Psoas muscle (tissue), 8 donors: ENCODE data around the gene NKPD1. TPM values are rescaled to one million over a fixed set of nuclear protein-coding genes. Genes with fewer than 3 reads are reported as not detected.

ENCODE experiments used
- ATAC-seq, 4 donors: fragments of 200-7000 bp; cut with Tn5 transposase; one replicate each; pipeline ENCODE4 v1.9.1; 2020; ENCODE audit warnings: moderate library complexity in 3 of 4, mild to moderate bottlenecking in 2 of 4
- DNase-seq, 2 donors: peaks; one replicate each; pipeline ENCODE4 v3.0.0-alpha.2; 2020
- H3K27ac ChIP-seq: fragments of 200-600 bp; one replicate; pipeline ENCODE4 v1.8.0; 2022
- H3K27me3 ChIP-seq, 3 donors: fragments of 200-600 bp in 1 of 3; one replicate each; pipeline versions ENCODE4 v1.6.1 to v1.8.0; 2013 to 2022; ENCODE audit warnings: low read length in 2 of 3, mild to moderate bottlenecking in 2 of 3, moderate library complexity in 1 of 3; ENCODE audit not compliant: insufficient read depth in 3 of 3
- H3K36me3 ChIP-seq, 2 donors: fragments of 200-600 bp in 1 of 2; one replicate each; pipeline versions ENCODE4 v1.6.1 to v1.8.0; 2013 to 2022; ENCODE audit warnings: low read depth in 1 of 2, mild to moderate bottlenecking in 1 of 2, moderate library complexity in 1 of 2; ENCODE audit not compliant: insufficient read depth in 1 of 2
- H3K4me1 ChIP-seq: fragments of 200-600 bp; one replicate; pipeline ENCODE4 v1.8.0; 2022
- H3K4me3 ChIP-seq: fragments of 200-600 bp; one replicate; pipeline ENCODE4 v1.8.0; 2022; ENCODE audit warnings: mild to moderate bottlenecking
- H3K9me3 ChIP-seq: fragments of 200-600 bp; one replicate; pipeline ENCODE4 v1.8.0; 2022
- WGBS, 3 donors: extraction: QIAGEN DNeasy Blood & Tissue Kit; methylation state at CpG; one replicate each; pipeline versions ENCODE4 v1.1.6 to v1.1.7; 2013; 5-methylcytosine and 5-hydroxymethylcytosine counted together
- intact Hi-C, 2 donors: fragments of 100-400 bp; cut with DNase I; formaldehyde crosslinking; loops; one replicate each; pipeline versions ENCODE4 v1.11.0 to v1.14.2; 2022
- long read RNA-seq, 2 donors: library from polyadenylated mRNA; unstranded; transcript quantifications; one replicate each; pipeline ENCODE4 v2.0.0, GENCODE V29; 2021
- polyA plus RNA-seq, 3 donors: library from polyadenylated mRNA; stranded (reverse); fragments of 200-250 nt; gene quantifications; one replicate each; pipeline ENCODE4 v1.2.3, GENCODE V29; 2013
- total RNA-seq, 4 donors: library from RNA; stranded (reverse); fragmentation: NEBNext Ultra II Directional in 2 of 4; extraction: Animal tissue kit (Norgen Biotek cat#: 25700) in 2 of 4; gene quantifications; one replicate each; pipeline versions ENCODE4 v1.2.1 to v1.2.4, GENCODE V29; 2021 to 2023
- TF ChIP-seq, protein P1 (sequence below): fragments of 200-600 bp; IDR thresholded peaks from one replicate; pipeline ENCODE4 v1.8.0; 2022; ENCODE audit warnings: antibody characterized with exemption
- donor health status: healthy with polysubstance abuse.
- donor health status: DM: no; HTN: no; CAD: no; lungs with moderate emphysema.
- donor health status: Bipolar disorder and iron deficiency.
- donor health status: healthy.
- donor health status: DM: yes; HTN: yes; CAD: no.
- donor health status: DM: no; HTN: no; CAD: no.
- donor health status: DM: no; HTN: no; CAD: no.
- donor health status: DM: yes; HTN: yes; CAD: no.

The NKPD1 gene, protein sequence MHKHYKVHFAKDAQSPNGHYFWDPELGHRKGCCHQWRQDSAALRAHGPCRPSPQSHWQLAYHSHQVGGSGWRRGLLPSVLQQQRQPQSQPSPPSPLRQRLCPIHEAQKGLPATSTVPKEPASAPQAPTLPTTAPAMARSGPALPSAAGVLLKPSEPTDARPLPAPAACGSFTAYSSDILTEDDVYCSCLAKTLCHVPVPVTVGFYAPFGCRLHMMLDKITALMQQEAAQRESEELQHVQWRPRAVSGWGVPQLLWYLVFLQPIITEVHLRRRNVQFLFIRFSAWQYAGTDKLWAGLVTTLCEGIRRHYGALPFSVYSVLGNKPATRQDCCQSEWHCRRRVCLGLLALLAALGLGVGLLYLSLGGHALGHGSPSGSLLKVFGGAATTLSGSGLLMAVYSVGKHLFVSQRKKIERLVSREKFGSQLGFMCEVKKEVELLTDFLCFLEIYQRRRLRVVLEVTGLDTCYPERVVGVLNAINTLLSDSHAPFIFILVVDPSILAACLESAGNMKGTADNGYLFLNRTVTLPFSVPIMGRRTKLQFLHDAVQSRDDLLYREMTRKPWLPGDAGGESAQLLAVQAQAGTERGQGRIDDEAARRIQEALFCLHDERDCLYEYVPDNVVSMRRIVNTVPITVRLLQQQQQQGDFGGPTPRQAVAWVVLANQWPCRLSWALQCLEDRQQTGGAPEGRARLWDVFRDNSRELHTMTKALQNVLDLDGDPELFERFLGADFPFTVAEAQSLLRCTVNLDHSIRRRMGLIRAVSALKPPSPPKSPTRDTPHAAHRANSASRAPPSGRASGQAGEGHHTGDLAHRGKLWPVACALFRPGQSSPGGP
- total RNA-seq (under 1 TPM in 3 of 4 donors, not detected in 1; 0.06 to 0.09 (median 0.08) TPM), polyA plus RNA-seq (under 1 TPM in 2 of 3 donors, not detected in 1; 0.08 to 0.18 TPM)
- long read RNA-seq, donor 1 = 0 reads
- long read RNA-seq, donor 2 = 0 reads

DNA sequence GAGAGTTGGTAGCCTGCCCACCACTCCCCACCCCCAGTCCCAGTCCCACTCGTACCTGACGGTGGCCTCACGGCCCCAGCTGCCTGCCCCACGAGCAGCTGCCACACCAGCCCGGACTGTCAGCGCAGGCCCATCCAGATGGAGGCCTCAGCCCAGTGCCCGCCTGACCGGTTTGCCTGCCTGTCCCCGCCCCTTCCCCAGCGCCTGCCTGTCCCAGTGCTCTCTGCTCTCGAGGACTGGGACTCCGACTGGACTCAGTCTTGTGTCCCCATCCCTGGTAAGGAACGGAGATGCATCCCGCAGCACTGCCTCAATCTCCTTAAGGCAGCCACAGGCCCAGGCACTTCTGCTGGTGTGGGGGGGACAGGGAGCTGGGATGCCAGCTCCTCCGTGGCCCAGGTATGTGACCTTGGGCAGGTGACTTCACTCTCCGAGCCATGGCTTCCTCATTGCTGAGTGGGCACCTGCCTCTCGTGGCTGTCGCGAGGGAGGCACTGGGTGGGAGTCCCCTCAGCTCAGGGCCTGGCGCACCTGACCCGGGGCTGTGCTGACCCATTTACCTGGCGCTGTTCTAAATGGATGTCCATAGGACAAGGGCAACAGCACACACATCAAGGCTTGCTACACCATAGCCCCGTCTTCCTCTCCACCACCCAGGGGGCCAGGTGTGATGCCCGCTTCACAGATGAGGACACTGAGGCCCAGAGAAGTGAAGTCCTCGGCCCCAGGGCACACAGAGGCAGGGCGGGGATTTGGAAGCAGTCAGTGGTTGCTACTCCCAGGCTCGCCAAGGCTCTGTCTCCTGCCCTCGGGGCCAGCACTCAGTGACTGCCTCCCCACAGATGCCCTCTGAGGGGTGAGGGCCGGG lies at the start of gene NKPD1:
NKPD1 (minus strand) TSS at position 113 of the 868 bp plus-strand sequence. CDS start 832 bp downstream, outside the sequence.
- Histone ChIP-seq H3K4me1 (no peaks in the 10 kb centered on the region), H3K27me3 (peaks cover 0 to 27% (median 3%) of the 10 kb centered on the region in 3 donors), H3K9me3 (no peaks in the 10 kb centered on the region), H3K36me3 (no peaks in the 10 kb centered on the region), H3K27ac (no peak within 1 kb of the TSS), H3K4me3 (no peak within 1 kb of the TSS)
- DNase-seq = no peak
- intact Hi-C loops = loop anchor here in 1 of 2 donors (5.0 kb wide), 1 partner anchor 86 kb away; the partner anchor contains the start of gene EXOC3L2
- ATAC-seq = peak in 2 of 4 donors; percentile 11 to 22
- TF ChIP-seq, protein P1, sequence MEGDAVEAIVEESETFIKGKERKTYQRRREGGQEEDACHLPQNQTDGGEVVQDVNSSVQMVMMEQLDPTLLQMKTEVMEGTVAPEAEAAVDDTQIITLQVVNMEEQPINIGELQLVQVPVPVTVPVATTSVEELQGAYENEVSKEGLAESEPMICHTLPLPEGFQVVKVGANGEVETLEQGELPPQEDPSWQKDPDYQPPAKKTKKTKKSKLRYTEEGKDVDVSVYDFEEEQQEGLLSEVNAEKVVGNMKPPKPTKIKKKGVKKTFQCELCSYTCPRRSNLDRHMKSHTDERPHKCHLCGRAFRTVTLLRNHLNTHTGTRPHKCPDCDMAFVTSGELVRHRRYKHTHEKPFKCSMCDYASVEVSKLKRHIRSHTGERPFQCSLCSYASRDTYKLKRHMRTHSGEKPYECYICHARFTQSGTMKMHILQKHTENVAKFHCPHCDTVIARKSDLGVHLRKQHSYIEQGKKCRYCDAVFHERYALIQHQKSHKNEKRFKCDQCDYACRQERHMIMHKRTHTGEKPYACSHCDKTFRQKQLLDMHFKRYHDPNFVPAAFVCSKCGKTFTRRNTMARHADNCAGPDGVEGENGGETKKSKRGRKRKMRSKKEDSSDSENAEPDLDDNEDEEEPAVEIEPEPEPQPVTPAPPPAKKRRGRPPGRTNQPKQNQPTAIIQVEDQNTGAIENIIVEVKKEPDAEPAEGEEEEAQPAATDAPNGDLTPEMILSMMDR = no peak
- WGBS, 3 donors = 35 to 46% (median 40%) methylated on average over 23 to 29 of the region's 29 CpGs

DNA sequence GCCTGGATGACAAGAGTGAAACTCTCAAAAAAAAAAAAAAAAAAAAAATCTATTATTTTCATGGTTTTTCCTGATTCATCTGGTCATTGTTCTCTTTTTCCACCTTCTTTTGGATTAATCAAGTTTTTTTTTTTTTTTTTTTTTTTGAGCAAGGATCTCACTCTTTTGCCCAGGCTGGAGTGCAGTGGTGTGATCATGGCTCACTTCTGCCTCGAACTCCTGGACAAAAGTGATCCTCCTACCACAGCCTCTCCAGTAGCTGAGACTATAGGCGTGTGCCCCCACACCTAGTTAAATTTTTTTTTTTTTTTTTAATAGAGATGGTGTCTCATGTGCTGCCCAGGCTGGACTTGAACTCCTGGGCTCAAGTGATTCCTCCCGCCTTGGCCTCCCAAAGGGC lies 45.5 kb upstream of the NKPD1 start:
- ATAC-seq (no peak), DNase-seq (no peak)
- no peak overlapping the region for H3K27ac ChIP-seq
- H3K4me1 ChIP-seq = no peaks in the 10 kb centered on the region
- H3K9me3 ChIP-seq = no peaks in the 10 kb centered on the region
- H3K4me3 ChIP-seq = no peak overlapping the region
- no peaks in the 10 kb centered on the region for H3K36me3 ChIP-seq
- intact Hi-C loops = loop anchor here in 1 of 2 donors (10.0 kb wide), 1 partner anchor 128 kb away; no protein-coding TSS in a partner anchor
- 83 to 92% (median 87%) methylated on average over 3 of the region's 3 CpGs for WGBS, 3 donors
- TF ChIP-seq, protein P1 = no peak
- no peaks in the 10 kb centered on the region for H3K27me3 ChIP-seq

DNA sequence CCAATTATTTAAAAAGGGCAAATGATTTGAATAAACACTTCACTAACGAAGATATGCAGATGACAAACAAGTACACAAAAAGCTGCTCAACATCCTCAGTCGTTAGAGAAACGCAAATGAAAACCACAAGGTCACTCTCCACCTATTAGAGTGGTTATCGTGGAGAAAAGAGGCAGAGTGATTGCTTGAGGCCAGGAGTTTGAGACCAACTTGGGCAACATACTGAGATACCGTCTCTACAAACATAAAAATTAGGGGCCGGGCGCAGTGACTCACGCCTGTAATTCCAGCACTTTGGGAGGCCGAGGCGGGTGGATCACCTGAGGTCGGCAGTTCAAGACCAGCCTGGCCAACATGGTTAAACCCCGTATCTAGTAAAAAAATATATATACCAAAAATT lies 45.0 kb upstream of the NKPD1 start:
- WGBS, 3 donors = 80 to 85% (median 83%) methylated on average over 12 of the region's 12 CpGs
- H3K27me3 ChIP-seq = no peaks in the 10 kb centered on the region
- no peak for ATAC-seq

More for the DNA sequence above, 45.0 kb upstream of the NKPD1 start:
- no peak for DNase-seq
- H3K27ac ChIP-seq = no peak overlapping the region
- intact Hi-C loops = loop anchor here in 1 of 2 donors (10.0 kb wide), 1 partner anchor 129 kb away; no protein-coding TSS in a partner anchor
- no peaks in the 10 kb centered on the region for H3K36me3 ChIP-seq
- H3K4me1 ChIP-seq = no peaks in the 10 kb centered on the region
- no peak overlapping the region for H3K4me3 ChIP-seq
- no peaks in the 10 kb centered on the region for H3K9me3 ChIP-seq
- TF ChIP-seq, protein P1 = no peak
